Measurements from ENCODE around the gene ARFRP1. TPM values are rescaled to one million over a fixed set of nuclear protein-coding genes. Genes with fewer than 3 reads are reported as not detected.

ARFRP1 gene
- total and polyA plus RNA-seq, 2 of the 13 experiments (the other 11 are each of a cell fraction or from before 2014, with no cell fraction given), result 32.0 to 51.1 TPM

DNA sequence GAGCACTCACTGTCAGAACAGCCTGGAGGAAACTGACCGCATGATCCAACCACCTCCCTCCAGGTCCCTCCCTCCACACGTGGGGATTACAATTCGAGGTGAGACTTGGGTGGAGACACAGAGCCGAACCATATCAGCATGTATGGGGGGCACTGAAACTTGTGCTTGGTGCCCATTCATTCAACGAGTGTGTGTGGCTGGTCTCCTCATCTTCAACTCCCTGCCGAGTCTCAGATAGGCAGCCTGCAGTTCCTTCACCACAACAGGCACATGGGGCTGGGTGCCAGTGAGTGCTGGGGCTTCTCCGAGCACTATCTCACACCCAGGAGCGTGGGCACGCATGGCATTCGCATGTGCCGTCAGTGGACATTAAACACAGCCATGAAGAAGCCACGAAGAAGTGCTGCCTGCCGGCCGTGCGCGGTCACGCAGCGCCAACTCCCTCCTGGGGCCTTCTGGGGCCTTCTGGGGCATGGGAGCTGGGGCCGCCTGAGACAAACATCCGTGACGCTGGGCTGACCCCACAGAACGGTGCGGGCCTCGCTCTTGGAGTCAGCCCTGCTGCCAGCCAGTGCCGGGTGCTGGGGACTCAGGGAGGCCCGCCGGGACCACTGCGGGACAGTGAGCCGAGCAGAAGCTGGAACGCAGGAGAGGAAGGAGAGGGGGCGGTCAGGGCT lies 50.4 kb downstream of the ARFRP1 start (continued):
- no peak for TF ChIP-seq FOXO4 (CRISPR knock-in tag; conservative IDR thresholded peaks at IDR 0.05)
- TF ChIP-seq FUBP1 (CRISPR knock-in tag; IDR thresholded peaks at IDR 0.05; ENCODE audit: borderline replicate concordance), result no peak
- TF ChIP-seq ELK4 (CRISPR knock-in tag; IDR thresholded peaks at IDR 0.05; ENCODE audit: borderline replicate concordance), result no peak
- TF ChIP-seq ZNF878 (CRISPR knock-in tag; IDR thresholded peaks at IDR 0.05), result no peak
- no peak for TF ChIP-seq CCDC6 (CRISPR knock-in tag; IDR thresholded peaks at IDR 0.05)
- no peak for TF ChIP-seq PAF1 (CRISPR knock-in tag; IDR thresholded peaks at IDR 0.05)
- TF ChIP-seq RFXANK (CRISPR knock-in tag; IDR thresholded peaks at IDR 0.05), result no peak
- TF ChIP-seq WIZ (CRISPR knock-in tag; IDR thresholded peaks at IDR 0.05), result no peak
- TF ChIP-seq PLSCR1 (CRISPR knock-in tag; IDR thresholded peaks at IDR 0.05; ENCODE audit: borderline replicate concordance), result no peak
- TF ChIP-seq HMG20A (CRISPR knock-in tag; IDR thresholded peaks at IDR 0.05; ENCODE audit: borderline replicate concordance), result no peak
- TF ChIP-seq ZNF24 (IDR thresholded peaks at IDR 0.05), result no peak
- TF ChIP-seq MLLT10 (CRISPR knock-in tag; IDR thresholded peaks at IDR 0.05), result no peak
- TF ChIP-seq RXRA (CRISPR knock-in tag; IDR thresholded peaks at IDR 0.05), result 0 out of 2 replicates have a peak, but pooled peaks have one; percentile 35
- peak; percentile 5; the same call in 1 of the 2 replicates for TF ChIP-seq ZNF274 (CRISPR knock-in tag; IDR thresholded peaks at IDR 0.05)
- no peak for TF ChIP-seq TAF1 (CRISPR knock-in tag; IDR thresholded peaks at IDR 0.05)
- TF ChIP-seq ATF1 (CRISPR knock-in tag; IDR thresholded peaks at IDR 0.05), result no peak
- TF ChIP-seq NFE2L2 (IDR thresholded peaks at IDR 0.05; ENCODE audit: low read length), result no peak
- no peak for TF ChIP-seq U2AF1 (optimal IDR thresholded peaks at IDR 0.05; ENCODE audit: low read depth, low read length)
- no peak for TF ChIP-seq TBX3 (IDR thresholded peaks at IDR 0.05; ENCODE audit: borderline replicate concordance)
- TF ChIP-seq FOXJ3 (CRISPR knock-in tag; IDR thresholded peaks at IDR 0.05; ENCODE audit: borderline replicate concordance), result no peak
- no peak for TF ChIP-seq ZNF543 (CRISPR knock-in tag; IDR thresholded peaks at IDR 0.05)
- TF ChIP-seq SETDB1 (CRISPR knock-in tag; IDR thresholded peaks at IDR 0.05; ENCODE audit: borderline replicate concordance), result no peak
- no peak for TF ChIP-seq JUNB (CRISPR knock-in tag; IDR thresholded peaks at IDR 0.05; ENCODE audit: borderline replicate concordance)
- no peak for TF ChIP-seq ZBTB3 (CRISPR knock-in tag; IDR thresholded peaks at IDR 0.05; ENCODE audit: borderline replicate concordance, low read depth)
- no peak for TF ChIP-seq HINFP (CRISPR knock-in tag; IDR thresholded peaks at IDR 0.05; ENCODE audit: low read depth)
- no peak for TF ChIP-seq ZNF792 (CRISPR knock-in tag; IDR thresholded peaks at IDR 0.05)
